ENCODE measurements around the gene ANO6. TPM values are rescaled to one million over a fixed set of nuclear protein-coding genes. Genes with fewer than 3 reads are reported as not detected.

ANO6 gene
- total RNA-seq, 1 experiment from 2014 or later, result 46.8 TPM

GRCh38 chr12:45184147-45184963 is 31.5 kb upstream of the ANO6 start:
- no peak for TF ChIP-seq ARID4B (CRISPR knock-in tag; IDR thresholded peaks at IDR 0.05; ENCODE audit: borderline replicate concordance)
- TF ChIP-seq HMGA2 (CRISPR knock-in tag; IDR thresholded peaks at IDR 0.05), result no peak
- no peak for TF ChIP-seq ATF1 (CRISPR knock-in tag; IDR thresholded peaks at IDR 0.05)
- no peak for TF ChIP-seq ZBTB43 (CRISPR knock-in tag; IDR thresholded peaks at IDR 0.05)
- no peak for TF ChIP-seq SOX15 (CRISPR knock-in tag; IDR thresholded peaks at IDR 0.05)
- no peak for TF ChIP-seq JAZF1 (CRISPR knock-in tag; IDR thresholded peaks at IDR 0.05)
- no peak for TF ChIP-seq GABPB1 (CRISPR knock-in tag; IDR thresholded peaks at IDR 0.05)
- no peak for TF ChIP-seq HMGXB4 (CRISPR knock-in tag; IDR thresholded peaks at IDR 0.05)
- TF ChIP-seq ZMAT4 (CRISPR knock-in tag; IDR thresholded peaks at IDR 0.05), result no peak
- no peak for TF ChIP-seq GRHL2 (CRISPR knock-in tag; IDR thresholded peaks at IDR 0.05; ENCODE audit: insufficient replicate concordance, severe bottlenecking)
- no peak for TF ChIP-seq E2F1 (CRISPR knock-in tag; IDR thresholded peaks at IDR 0.05)
- TF ChIP-seq CTCF (IDR thresholded peaks at IDR 0.05), result no peak
- no peak for TF ChIP-seq ZNF281 (CRISPR knock-in tag; IDR thresholded peaks at IDR 0.05)
- TF ChIP-seq ZBTB21 (CRISPR knock-in tag; IDR thresholded peaks at IDR 0.05; ENCODE audit: borderline replicate concordance), result no peak
- TF ChIP-seq NR1H2 (CRISPR knock-in tag; IDR thresholded peaks at IDR 0.05), result no peak
- no peak for TF ChIP-seq ZNF416 (CRISPR knock-in tag; IDR thresholded peaks at IDR 0.05)
- TF ChIP-seq E2F4 (CRISPR knock-in tag; IDR thresholded peaks at IDR 0.05; ENCODE audit: borderline replicate concordance, low read depth), result no peak
- no peak for TF ChIP-seq CBFB (CRISPR knock-in tag; IDR thresholded peaks at IDR 0.05; ENCODE audit: low read depth)
- TF ChIP-seq NFYB (CRISPR knock-in tag; conservative IDR thresholded peaks at IDR 0.05; ENCODE audit: low read depth), result no peak
- Mint-ChIP-seq H3K27me3 (ENCODE audit: low read depth) (no peaks in the 10 kb centered on the region), H3K9me3 (peaks cover 4% of the 10 kb centered on the region), H3K27ac (no peak overlapping the region), H3K4me3 (no peak overlapping the region), H3K36me3 (peaks cover 9% of the 10 kb centered on the region), H3K4me1 (no peaks in the 10 kb centered on the region)
- DNase-seq (ENCODE audit: low spot score) (no peak), ATAC-seq (no peak)
- POLR2A ChIA-PET, result no interaction called here
- CTCF ChIA-PET, result interaction anchor here (0.9 to 1.9 kb wide), 3 partner anchors 14 to 204 kb away, joined by 3 to 11 read pairs (median 3); no protein-coding TSS in a partner anchor

Measured in WTC11 (cell line).